Measurements from ENCODE around the gene ADAMTSL1. TPM values are rescaled to one million over a fixed set of nuclear protein-coding genes. Genes with fewer than 3 reads are reported as not detected.

Gene ADAMTSL1
- total RNA-seq, 6 experiments from 2014 or later = 0.73 to 2.1 (median 0.89) TPM

DNA sequence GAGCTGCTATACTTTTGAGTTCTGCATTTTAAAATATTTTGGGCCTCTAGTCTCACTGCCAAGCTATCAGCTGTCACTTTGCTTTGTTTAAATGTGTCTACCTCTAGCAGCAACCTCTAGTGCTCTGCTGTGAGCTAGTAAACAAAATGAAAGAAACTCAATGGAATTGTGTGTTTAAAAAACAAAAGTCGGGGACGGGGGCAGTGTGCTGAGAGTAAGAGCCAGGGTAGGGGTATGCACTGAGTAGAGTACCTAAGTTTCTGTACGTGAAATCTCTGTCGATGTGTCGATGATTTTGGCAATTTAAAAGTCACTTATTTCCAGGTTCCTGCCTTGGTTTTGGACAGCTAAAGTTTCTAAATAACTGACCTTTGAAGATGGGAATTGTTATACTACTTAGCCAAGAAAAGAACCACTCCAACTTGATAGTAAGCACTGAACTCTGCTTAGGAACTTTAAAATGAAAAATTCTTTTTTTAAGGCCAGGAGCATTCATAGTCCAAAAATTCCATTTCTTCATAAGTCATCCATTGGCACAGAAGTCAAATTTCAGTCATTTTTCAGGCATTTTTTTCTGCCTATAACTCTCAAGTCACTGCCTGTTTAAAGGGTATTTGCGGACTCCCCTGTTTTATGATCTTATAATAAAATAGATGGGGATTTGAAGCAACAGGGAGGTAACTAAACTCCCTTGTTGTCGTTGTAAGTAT, 447.6 kb downstream of the ADAMTSL1 start:
- no peak for TF ChIP-seq POLR2A (IDR thresholded peaks at IDR 0.05)
- TF ChIP-seq, protein P1, sequence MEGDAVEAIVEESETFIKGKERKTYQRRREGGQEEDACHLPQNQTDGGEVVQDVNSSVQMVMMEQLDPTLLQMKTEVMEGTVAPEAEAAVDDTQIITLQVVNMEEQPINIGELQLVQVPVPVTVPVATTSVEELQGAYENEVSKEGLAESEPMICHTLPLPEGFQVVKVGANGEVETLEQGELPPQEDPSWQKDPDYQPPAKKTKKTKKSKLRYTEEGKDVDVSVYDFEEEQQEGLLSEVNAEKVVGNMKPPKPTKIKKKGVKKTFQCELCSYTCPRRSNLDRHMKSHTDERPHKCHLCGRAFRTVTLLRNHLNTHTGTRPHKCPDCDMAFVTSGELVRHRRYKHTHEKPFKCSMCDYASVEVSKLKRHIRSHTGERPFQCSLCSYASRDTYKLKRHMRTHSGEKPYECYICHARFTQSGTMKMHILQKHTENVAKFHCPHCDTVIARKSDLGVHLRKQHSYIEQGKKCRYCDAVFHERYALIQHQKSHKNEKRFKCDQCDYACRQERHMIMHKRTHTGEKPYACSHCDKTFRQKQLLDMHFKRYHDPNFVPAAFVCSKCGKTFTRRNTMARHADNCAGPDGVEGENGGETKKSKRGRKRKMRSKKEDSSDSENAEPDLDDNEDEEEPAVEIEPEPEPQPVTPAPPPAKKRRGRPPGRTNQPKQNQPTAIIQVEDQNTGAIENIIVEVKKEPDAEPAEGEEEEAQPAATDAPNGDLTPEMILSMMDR (IDR thresholded peaks at IDR 0.05) = no peak
- intact Hi-C loops (cut with DNase I) = loop anchor here in 1 of 2 donors (10.0 kb wide), 1 partner anchor 57 kb away; no protein-coding TSS in a partner anchor
- H3K27ac ChIP-seq = no peak overlapping the region

DNA sequence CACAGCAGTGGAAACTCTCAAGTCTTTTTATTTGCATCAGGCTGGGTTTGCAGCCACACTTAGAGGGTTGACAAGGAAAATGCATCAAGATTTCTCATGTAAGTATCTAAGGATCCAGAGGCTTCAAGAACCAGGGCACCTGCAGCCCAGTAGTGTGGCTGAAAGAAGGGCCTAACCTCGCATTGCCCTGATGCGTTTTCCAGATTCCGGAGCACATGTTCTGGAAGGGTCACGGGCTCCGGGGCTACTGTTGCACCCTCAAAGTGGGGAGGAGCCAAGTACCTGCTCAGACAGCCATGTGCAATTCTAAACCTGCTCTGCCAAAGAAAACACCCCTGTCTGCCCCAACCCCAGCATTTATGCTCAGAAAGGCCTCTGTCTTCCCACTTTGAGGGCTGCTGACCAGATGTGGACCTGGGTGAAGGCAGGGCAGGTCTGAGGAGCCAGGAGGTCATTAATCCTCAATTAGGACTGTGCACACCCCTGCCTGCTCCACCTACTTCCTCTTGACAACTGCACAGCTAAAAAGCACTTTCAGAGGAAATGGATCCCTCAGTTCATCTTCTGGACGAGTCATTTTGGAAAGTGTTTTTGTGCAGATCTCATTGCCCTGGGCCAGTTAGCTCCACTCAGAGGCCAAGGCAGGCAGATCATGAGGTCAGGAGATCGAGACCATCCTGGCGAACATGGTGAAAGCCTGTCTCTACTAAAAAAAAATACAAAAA, 448.4 kb downstream of the ADAMTSL1 start:
- intact Hi-C loops (cut with DNase I) = loop anchor here in 1 of 2 donors (10.0 kb wide), 1 partner anchor 58 kb away; no protein-coding TSS in a partner anchor
- 67% methylated on average over 3 of the region's 8 CpGs for whole genome bisulfite sequencing (ENCODE audit: insufficient coverage, low coverage, low lambda C conversion rate, missing lambda C conversion rate)
- no peak for ATAC-seq

More for the DNA sequence above, 447.6 kb downstream of the ADAMTSL1 start:
- Histone ChIP-seq H3K4me1 (no peaks in the 10 kb centered on the region), H3K27me3 (no peaks in the 10 kb centered on the region), H3K9me3 (no peaks in the 10 kb centered on the region), H3K36me3 (no peaks in the 10 kb centered on the region), H3K4me3 (no peak overlapping the region)
- DNase-seq (no peak), ATAC-seq (no peak)
- whole genome bisulfite sequencing (ENCODE audit: insufficient coverage, low coverage, low lambda C conversion rate, missing lambda C conversion rate) = 74% methylated on average over 7 of the region's 7 CpGs

DNA sequence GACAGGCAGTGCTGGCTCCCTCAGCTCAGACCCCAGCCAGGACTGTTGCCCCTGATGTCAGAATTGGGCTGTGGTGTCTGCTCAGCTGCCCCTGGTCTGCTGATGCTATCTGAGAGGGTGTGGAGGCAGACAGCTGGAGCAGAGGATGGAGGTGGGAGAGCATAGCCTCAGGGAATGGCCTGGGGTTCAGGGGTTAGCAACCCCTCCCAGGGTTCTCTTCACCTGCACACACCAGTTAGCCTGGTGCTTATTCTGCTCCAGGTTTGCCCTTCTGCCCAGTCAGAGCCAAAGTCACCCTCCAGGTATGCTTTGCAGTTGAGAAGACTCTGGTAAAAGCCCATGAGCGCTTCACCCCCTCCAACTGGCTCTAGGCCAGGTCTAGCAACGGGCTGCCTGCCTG, 449.2 kb downstream of the ADAMTSL1 start:
- intact Hi-C loops (cut with DNase I) = loop anchor here in 1 of 2 donors (10.0 kb wide), 1 partner anchor 58 kb away; no protein-coding TSS in a partner anchor
- Histone ChIP-seq H3K4me3 (no peak overlapping the region), H3K27me3 (no peaks in the 10 kb centered on the region), H3K36me3 (no peaks in the 10 kb centered on the region), H3K4me1 (no peaks in the 10 kb centered on the region), H3K9me3 (no peaks in the 10 kb centered on the region), H3K27ac (no peak overlapping the region)
- DNase-seq (no peak), ATAC-seq (no peak)
- 25% methylated on average over 1 of the region's 2 CpGs for WGBS (ENCODE audit: insufficient coverage, low coverage, low lambda C conversion rate, missing lambda C conversion rate)
- TF ChIP-seq, protein P1 (IDR thresholded peaks at IDR 0.05) = no peak
- TF ChIP-seq POLR2A (IDR thresholded peaks at IDR 0.05) = no peak

More for the DNA sequence above, 448.4 kb downstream of the ADAMTSL1 start:
- TF ChIP-seq, protein P1 (IDR thresholded peaks at IDR 0.05) = no peak
- TF ChIP-seq POLR2A (IDR thresholded peaks at IDR 0.05) = no peak
- Histone ChIP-seq H3K4me3 (no peak overlapping the region), H3K27me3 (no peaks in the 10 kb centered on the region), H3K9me3 (no peaks in the 10 kb centered on the region), H3K4me1 (no peaks in the 10 kb centered on the region), H3K27ac (no peak overlapping the region), H3K36me3 (no peaks in the 10 kb centered on the region)
- DNase-seq = no peak

DNA sequence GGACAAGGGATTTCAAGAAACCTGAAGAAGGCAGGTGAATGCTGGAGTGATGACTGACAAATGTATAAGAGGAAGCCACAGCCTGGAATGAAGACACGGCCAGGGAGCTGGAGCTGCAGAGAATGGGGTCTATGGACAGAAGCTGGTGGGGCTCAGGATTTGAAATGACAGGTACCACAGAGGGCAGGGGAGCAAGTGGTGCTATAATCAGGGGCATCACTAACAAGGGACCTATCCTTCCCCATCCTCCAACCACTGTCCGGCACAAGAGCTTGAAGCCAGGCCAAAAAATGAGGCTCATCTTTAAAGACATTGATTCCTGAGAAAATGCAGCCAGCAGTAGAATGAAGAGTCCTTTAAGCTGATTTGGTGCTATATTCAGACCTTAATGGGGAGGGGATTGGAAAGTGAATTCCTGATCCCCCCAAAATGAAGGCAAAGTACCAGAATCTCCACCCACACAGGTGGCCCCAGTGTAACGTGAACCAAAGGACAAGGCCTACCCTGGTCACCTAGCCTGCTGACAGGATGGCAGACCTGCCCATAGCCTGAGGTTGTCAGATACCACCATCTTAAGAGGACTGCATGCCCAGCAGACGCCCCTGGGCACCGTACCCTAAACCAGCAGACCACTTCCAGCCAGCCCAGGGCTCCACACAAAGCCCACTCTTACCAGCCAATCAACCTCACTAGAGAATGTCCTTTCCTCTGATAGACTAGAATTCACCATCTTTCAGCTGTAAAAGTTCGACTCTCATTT, 449.9 kb downstream of the ADAMTSL1 start:
- 76% methylated on average over 4 of the region's 6 CpGs for WGBS (ENCODE audit: insufficient coverage, low coverage, low lambda C conversion rate, missing lambda C conversion rate)
- no peak for TF ChIP-seq POLR2A (IDR thresholded peaks at IDR 0.05)
- TF ChIP-seq, protein P1 (IDR thresholded peaks at IDR 0.05) = no peak
- Histone ChIP-seq H3K36me3 (no peaks in the 10 kb centered on the region), H3K4me1 (no peaks in the 10 kb centered on the region), H3K9me3 (no peaks in the 10 kb centered on the region), H3K27me3 (no peaks in the 10 kb centered on the region), H3K4me3 (no peak overlapping the region), H3K27ac (no peak overlapping the region)
- ATAC-seq = no peak
- intact Hi-C loops (cut with DNase I) = loop anchor here in 1 of 2 donors (10.0 kb wide), 1 partner anchor 59 kb away; no protein-coding TSS in a partner anchor
- DNase-seq = no peak

All from right lobe of liver (tissue), 6 donors.